ENCODE measurements around the gene LEMD3.

DNA sequence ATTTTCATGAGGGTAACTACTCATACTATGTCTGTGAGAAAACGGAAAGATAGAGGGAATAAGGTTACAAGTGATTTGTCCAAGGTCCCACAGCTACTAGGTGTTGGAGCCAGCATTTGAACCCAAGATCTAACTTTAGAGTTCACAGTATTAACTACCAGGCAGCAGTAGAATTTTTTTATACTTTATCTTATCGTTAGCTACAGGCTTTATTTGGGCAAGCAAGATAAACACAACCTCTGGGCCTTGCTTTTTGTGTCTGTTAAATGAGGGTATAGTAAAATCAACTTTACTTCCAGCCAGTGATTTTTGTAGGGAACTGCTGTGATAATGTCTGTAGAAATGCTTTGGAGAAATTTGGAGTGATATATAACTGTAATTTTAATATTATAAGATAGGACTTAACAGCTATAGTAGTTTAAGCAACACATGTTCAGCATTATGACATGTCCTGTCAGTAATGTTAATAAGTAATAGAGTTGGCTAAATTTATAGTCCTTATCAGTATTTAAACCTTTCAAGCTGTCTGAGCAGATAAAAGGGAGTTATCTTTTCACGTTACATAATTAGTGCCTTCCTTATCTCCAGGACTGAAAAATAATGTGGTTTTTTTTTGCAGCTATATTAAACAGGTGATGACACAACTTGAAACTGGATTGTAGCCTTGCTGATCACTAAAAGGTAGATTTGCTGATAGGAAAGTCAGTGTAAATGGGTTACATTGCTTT lies 12.8 kb downstream of the LEMD3 start:
- TF ChIP-seq EP300 (IDR thresholded peaks at IDR 0.05): no peak
- TF ChIP-seq, protein P1, sequence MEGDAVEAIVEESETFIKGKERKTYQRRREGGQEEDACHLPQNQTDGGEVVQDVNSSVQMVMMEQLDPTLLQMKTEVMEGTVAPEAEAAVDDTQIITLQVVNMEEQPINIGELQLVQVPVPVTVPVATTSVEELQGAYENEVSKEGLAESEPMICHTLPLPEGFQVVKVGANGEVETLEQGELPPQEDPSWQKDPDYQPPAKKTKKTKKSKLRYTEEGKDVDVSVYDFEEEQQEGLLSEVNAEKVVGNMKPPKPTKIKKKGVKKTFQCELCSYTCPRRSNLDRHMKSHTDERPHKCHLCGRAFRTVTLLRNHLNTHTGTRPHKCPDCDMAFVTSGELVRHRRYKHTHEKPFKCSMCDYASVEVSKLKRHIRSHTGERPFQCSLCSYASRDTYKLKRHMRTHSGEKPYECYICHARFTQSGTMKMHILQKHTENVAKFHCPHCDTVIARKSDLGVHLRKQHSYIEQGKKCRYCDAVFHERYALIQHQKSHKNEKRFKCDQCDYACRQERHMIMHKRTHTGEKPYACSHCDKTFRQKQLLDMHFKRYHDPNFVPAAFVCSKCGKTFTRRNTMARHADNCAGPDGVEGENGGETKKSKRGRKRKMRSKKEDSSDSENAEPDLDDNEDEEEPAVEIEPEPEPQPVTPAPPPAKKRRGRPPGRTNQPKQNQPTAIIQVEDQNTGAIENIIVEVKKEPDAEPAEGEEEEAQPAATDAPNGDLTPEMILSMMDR (IDR thresholded peaks at IDR 0.05): no peak
- no peak for TF ChIP-seq POLR2A (IDR thresholded peaks at IDR 0.05)
